ENCODE data around the gene FRYL. TPM values are rescaled to one million over a fixed set of nuclear protein-coding genes. Genes with fewer than 3 reads are reported as not detected.
A peak's percentile ranks its signal among the peaks of the same experiment; 100 is the strongest.
"Not testable (repeated sequence)": the region's sequence is repeated elsewhere in the genome, so short reads cannot be mapped to it uniquely, and the experiment has no call there.

FRYL gene
- total RNA-seq, 1 donor from 2014 or later: 172 TPM

DNA sequence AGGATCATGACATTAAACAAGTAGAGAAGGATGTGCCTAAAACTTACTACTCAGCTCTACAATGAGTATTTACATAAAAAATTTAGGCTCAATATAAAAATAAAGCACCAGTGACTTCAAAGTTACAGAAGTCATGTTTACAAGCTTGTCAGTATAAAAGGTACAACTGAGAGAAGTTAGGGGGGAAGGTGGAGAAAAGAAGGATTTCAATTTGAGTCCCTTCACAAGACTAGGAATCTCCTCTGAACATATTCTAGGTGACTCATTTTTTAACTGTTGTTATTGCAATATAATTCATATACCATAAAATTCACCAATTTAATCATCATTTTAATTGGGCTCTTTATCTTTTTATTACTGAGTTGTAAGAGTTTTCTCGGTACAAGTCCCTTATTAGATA, 26.9 kb downstream of the FRYL start:
- no peak for DNase-seq (ENCODE audit: low spot score)
- ATAC-seq: no peak
- intact Hi-C loops (cut with DNase I): no loop called here

DNA sequence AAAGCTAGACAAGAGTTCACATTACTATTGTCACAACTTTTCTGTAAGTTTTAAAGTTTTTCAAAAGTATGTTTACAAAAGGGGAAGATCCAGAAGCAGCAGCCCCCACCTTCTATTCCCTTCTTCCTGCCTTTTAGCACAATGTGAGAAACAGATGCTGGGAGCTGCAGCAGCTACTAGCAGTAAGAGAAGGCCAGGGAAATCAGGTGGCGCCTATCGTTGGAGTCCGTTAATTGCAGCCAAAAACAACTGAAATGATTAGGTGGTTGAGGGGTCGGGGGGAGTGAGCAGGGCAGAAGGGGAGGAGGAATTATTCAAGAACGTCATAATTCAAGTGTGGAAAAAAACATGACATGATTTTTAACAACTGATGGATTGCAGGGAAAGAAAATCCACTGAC, 27.4 kb downstream of the FRYL start:
- intact Hi-C loops (cut with DNase I): no loop called here
- ATAC-seq (no peak), DNase-seq (ENCODE audit: low spot score) (no peak)

DNA sequence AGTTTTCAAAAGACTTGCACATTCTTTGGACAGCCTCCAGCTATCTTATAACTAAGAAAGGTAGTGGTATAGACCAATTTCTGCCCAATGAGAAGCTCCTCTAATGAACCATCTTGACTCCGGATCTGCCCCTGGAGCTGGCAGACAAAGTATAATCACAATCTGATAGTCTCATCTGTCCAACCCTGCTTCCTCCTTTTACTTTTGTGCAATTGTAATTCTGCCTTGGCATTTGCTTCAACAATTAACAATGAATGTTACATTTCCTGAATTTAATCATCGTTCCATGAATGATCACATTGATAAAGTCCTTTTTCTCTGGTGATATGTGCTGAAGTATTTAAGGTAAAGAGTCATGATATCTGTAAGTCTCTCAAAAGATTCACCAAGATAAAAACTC, 27.8 kb downstream of the FRYL start:
- intact Hi-C loops (cut with DNase I): no loop called here
- no peak for ATAC-seq
- no peak for DNase-seq (ENCODE audit: low spot score)

DNA sequence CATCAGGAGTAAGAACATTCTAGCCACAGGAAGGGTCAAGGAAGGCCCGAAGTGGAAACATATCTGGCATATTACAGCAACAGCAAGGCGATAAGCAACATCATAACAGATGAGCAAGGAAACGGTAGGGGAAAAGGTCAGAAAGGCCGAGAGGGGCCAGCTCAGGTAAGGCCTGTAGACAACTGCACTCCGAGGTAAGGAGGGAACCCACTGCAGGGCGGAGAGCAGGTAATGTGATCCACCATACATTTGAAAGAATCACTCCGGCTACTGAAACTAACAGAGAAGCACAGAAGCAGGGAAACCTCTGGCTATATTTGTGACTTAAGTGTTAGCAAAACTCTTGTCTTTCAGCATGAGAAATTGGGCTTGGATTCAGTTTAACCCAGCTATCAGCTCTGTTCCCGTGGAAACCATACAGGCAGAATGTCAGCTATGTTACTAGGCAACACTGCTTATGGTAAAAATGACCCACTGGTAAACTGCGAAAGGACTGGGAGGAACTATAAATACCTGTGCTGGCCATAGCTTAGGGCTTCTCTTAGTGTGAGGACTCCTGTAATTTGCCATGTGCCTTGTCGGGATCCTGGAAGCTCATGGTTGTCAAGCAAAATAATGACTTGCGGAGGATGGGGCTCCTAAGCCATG, 31.0 kb downstream of the FRYL start:
- DNase-seq (ENCODE audit: low spot score) (no peak), ATAC-seq (no peak)
- intact Hi-C loops (cut with DNase I): no loop called here

DNA sequence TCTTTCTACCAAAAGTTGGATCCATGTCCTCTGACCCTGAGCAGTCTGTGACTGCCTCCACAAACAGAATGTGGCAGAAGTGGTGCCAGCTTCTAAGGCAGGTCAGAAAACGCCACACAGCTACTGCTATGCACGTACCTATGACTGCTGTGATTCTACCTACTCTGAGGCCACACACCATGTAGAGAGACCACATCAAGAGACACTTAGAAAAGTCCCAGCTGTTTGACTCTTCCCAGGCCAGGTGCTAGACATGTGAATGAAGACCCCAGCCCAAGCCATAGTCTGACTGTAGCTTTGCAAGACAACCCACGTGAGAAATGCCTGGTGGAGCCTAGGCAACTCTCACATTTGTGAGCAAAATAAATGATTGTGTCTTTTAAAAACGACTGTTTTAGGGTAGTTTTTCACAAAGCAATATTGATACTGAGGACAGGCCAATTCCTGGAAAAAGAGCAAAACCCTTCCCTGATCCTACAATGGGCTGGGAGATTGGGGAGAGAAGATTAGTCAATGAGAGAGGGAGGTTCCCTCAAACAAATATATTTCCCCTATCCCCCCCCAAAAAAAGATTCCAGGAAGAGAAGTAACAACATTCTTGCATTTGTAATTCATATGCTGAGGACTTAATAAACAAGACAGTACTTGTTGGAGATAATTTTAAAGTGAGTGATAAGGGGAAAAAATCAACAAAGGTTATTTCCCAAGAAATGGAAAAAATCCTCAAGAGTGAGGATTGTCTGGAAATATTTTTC, 33.3 kb downstream of the FRYL start:
- DNase-seq (ENCODE audit: low spot score) (no peak), ATAC-seq (no peak)
- intact Hi-C loops (cut with DNase I): no loop called here

DNA sequence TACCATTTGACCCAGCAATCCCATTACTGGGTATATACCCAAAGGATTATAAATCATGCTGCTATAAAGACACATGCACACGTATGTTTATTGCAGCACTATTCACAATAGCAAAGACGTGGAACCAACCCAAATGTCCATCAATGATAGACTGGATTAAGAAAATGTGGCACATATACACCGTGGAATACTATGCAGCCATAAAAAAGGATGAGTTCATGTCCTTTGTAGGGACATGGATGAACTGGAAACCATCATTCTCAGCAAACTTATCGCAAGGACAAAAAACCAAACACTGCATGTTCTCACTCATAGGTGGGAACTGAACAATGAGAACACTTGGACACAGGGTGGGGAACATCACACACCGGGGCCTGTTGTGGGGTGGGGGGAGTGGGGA, 34.9 kb downstream of the FRYL start:
- intact Hi-C loops (cut with DNase I); ATAC-seq; DNase-seq (ENCODE audit: low spot score): not testable (repeated sequence)

DNA sequence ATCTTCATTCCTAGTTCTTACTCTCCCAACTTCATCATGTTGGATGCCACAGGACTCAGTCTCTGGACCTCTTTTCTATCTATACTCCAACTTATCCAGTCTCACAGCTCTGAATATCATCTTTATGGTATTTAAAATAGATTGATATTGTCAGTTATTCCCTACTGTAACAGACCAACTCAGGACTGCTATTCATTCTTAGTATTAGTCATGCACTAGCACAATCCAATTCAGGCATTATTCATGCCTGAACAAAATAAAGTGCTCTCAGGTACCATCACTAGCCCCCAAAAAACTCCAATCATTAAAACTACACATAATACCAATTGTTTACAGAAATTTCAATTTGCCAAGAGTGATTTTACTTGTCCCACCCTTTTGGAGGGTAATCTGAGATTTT, 37.7 kb downstream of the FRYL start:
- intact Hi-C loops (cut with DNase I): no loop called here
- DNase-seq (ENCODE audit: low spot score) (no peak), ATAC-seq (no peak)

DNA sequence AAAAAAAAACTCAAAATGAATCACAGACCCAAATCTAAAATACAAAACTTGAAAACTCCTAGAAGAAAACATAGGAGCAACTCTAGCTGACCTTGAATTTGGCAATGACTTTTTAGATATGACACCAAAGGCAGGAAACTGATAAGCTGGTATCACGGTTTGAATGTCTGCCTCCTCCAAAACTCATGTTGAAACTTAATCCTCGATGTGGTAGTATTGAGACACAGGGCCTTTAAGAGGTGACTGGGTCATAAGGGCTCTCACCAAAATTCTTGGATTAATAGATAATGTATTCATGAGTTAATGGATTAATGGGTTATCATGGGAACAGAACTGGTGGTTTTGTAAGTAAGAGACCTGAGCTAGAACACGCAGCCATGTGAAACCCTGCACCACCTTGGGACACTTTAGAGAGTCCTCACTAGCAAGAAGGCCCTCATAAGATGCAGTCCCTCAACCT, 40.5 kb downstream of the FRYL start:
- no peak for ATAC-seq
- no peak for DNase-seq (ENCODE audit: low spot score)
- intact Hi-C loops (cut with DNase I): no loop called here

DNA sequence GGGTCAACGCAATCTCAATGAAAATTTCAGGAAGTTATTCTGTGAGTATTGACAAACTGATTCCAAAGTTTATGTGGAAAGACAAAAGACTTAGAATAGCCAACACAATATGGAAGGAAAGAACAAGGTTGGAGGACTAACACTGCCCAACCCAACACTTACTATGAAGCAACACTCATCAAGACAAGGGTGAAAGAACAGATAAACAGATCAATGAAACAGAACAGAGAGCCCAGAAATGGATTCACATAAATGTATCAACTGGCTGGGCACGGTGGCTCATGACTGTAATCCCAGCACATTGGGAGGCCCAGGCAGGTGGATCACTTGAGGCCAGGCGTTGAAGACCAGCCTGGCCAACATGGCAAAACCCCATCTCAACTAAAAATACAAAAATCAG, 41.2 kb downstream of the FRYL start:
- no peak for DNase-seq (ENCODE audit: low spot score)
- intact Hi-C loops (cut with DNase I): no loop called here

DNA sequence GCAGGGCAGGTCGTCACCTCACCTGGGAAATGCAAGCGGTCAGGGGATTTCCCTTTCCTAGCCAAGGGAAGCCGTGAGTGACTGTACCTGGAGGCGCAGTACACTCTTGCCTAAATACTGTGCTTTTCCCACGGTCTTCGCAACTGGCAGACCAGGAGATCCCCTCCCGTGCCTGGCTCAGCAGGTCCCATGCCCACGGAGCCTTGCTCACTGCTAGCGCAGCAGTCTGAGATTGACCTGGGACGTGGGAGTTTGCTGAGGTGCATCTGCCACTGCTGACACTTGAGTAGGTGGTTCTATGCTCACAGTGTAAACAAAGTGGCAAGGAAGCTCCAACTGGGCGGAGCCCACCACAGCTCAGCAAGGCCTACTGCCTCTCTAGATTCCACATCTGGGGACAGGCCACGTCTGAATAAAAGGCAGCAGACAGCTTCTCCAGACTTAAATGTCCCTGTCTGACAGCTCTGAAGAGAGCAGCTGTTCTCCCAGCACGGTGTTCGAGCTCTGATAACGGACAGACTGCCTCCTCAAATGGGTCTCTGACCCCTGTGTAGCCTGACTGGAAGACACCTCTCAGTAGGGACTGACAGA, 51.1 kb downstream of the FRYL start:
- intact Hi-C loops (cut with DNase I); DNase-seq (ENCODE audit: low spot score); ATAC-seq: not testable (repeated sequence)

More for the DNA sequence above, 41.2 kb downstream of the FRYL start:
- no peak for ATAC-seq

DNA sequence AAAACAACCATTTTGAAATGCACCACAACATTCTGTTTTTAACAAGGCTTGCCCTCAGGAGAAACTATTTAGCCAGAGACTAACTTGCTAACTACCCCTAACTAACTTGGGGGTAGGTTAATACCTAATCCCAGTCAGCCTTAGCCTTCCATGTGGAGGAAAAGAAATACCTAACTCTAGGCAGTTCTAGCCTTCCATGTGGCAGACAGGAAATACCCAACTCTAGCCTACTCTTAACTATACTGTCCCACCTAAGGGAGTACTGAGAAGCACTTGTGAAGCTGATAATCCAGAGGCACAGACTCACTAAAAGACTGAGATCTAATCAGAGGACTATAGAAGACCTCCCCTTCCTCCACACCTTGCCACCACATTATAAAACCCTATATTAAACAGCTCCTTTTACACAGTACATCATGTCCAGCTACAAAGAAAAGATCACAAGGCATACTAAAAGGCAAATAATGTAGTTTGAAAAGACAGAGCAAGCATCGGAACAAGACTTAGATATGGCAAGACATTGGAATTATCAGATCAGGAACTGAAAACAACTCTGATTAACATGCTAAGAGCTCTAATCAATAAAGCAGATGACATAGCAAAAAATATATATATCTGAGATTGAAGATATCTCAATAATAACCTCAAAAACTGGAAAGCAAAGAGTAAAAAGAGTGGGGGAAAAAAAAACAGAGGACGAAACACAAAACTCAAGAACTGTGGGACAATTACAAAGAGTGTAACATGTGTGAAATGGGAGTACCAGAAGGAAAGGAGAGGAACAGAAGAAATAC, 52.2 kb downstream of the FRYL start:
- DNase-seq (ENCODE audit: low spot score) (no peak), ATAC-seq (no peak)
- intact Hi-C loops (cut with DNase I): no loop called here

DNA sequence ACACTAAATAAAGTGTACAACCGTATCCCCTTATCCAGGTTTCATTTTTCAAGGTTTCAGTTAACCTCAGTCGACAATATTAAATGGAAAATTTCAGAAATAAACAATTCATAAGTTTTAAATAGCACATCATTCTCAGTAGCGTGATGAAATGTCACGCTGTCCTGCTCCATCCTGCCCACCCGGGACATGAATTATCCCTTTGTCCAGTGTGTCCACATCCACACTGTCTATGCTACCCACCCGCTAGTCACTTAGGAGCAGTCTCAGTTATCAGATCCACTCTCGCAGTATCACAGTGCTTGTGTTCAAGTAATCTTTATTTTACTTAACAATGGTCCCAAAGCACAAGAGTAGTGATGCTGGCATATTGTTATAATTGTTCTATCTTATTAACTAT, 54.7 kb downstream of the FRYL start:
- DNase-seq (ENCODE audit: low spot score) (no peak), ATAC-seq (peak; percentile 68)
- intact Hi-C loops (cut with DNase I): no loop called here

DNA sequence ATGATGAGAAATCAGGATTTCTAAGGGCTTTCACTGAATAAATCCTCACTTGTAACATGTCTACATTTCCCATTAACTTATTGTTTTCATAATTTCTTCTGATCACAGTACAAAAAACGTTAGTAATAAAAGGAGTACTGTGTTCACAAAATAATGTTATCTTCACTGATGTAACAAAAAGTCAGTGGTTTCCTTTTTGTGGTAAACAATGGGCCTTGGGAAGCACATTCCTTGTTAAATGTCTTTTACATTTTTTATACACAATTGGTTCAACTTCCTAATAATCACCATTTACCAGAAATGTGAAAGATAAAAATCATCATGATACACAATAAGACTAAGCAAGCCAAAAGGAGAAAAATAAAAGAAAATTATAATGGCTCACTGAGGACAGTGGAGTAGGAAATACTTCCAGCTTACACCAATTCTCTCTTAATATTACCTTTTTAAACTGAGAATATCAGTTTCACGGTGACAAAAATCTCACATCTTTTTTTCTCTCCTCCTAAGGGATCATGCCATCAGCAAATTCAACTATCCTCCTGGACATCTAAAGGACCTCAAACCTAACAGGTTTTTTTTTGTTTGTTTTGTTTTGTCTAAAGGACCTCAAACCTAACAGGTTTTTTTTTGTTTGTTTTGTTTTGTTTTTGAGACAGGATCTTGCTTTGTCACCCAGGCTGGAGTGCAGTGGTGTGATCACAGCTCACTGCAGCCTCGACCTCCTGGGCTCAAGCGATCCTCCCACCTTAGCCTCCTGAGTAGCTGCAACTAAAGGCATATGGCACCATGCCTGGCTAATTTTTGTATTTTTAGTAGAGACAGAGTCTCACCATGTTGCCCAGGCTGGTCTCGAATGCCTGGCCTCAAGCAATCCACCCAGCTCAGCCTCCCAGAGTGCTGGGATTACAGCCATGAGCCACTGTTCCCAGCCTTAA, 57.3 kb downstream of the FRYL start:
- ATAC-seq (no peak), DNase-seq (ENCODE audit: low spot score) (no peak)
- intact Hi-C loops (cut with DNase I): no loop called here

DNA sequence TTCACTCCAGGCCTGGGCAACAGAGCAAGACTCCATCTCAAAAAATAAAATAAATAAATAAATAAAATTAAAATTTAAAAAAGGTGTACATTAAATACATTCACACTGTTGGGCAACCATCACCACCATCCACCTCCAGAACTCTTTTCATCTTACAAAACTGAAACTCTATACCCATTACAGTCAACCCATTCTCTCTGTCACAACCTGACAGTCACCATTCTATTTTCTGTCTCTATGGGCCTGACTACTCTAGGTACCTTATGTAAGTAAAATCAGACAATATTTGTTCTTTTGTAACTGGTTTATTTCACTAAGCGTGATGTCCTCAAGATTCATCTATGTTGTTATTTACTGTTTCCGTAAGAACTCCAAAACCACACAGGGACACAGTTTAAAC, 59.6 kb downstream of the FRYL start:
- intact Hi-C loops (cut with DNase I): no loop called here

DNA sequence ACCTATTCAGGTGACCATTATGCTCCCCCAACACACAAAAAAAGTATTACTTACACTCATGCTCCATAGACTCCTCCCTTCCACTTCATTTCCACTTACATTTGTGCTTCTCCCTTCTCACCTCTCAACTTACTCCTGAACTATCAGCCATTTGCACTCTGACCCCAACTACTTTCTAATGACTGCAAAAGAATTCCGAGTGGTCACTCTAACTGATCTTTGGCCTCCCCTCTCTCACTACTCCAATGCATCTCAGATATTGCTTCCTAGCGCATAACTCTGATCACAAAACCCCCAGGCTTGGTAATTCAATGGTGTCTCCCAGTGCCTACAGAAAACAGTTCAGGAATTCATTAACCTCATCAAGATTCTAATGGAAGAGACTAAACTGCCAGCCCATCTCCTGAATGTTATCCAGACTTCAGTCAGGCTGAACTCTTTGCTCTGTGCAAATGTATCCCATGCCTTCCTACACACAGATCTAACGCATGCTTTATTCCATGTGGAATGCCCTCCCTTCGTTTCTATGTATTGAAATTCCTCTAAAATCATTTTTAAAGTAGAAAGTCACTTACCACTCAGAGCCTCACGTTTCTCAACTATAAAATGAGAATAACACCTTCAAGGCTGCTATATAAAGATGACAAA, 61.1 kb downstream of the FRYL start:
- no peak for DNase-seq (ENCODE audit: low spot score)
- intact Hi-C loops (cut with DNase I): no loop called here
- no peak for ATAC-seq

More for the DNA sequence above, 59.6 kb downstream of the FRYL start:
- DNase-seq (ENCODE audit: low spot score) (no peak), ATAC-seq (no peak)

DNA sequence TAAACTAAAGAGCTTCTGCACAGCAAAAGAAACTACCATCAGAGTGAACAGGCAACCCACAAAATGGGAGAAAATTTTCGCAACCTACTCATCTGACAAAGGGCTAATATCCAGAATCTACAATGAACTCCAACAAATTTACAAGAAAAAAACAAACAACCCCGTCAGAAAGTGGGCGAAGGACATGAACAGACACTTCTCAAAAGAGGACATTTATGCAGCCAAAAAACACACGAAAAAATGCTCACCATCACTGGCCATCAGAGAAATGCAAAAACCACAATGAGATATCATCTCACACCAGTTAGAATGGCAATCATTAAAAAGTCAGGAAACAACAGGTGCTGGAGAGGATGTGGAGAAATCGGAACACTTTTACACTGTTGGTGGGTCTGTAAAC, 63.8 kb downstream of the FRYL start:
- intact Hi-C loops (cut with DNase I); ATAC-seq; DNase-seq (ENCODE audit: low spot score): not testable (repeated sequence)

DNA sequence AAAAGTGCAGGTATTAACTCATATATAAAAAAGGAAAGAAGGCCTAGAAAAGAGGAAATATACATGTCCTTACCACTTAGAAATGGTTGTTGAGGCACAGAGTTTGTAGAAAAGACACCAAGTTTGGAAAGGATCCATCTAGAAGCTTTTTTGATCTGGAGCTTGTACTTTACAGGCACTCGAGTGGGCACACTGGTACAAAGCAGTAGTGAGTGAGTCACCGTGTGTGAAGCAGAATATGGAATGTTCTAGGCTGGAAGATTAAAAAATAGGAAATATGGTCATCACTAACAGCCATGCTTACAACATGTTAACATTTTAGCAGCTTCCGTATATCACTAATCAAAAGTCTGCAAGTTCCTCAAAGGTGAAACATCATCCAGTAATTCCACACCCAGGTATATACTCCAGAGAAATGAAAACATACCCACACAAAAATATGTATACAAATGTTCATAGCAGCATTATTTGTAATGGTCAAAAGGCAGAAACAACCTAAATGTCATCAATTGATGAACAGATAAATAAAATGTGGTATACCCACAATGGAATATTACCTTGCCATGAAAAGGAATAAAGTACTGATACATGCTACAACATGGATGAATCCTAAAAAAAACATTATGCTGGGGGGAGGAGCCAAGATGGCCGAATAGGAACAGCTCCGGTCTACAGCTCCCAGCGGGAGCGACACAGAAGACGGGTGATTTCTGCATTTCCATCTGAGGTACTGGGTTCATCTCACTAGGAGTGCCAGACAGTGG, 69.5 kb downstream of the FRYL start:
- intact Hi-C loops (cut with DNase I): no loop called here
- ATAC-seq: no peak
- DNase-seq (ENCODE audit: low spot score): no peak

Measured in sciatic nerve (tissue), 2 donors.